UCSD-AML1 (cell line): ENCODE measurements around the gene ZNF263.

Source experiments
- DNase-seq: peaks from one replicate; lab custom pipeline; 2025; ENCODE audit not compliant: unreplicated experiment; lab: John Stamatoyannopoulos, UW

ZNF263 gene

GRCh38 chr16:3317315-3317999 lies 34.2 kb downstream of the ZNF263 start:
- no peak for DNase-seq

DNA sequence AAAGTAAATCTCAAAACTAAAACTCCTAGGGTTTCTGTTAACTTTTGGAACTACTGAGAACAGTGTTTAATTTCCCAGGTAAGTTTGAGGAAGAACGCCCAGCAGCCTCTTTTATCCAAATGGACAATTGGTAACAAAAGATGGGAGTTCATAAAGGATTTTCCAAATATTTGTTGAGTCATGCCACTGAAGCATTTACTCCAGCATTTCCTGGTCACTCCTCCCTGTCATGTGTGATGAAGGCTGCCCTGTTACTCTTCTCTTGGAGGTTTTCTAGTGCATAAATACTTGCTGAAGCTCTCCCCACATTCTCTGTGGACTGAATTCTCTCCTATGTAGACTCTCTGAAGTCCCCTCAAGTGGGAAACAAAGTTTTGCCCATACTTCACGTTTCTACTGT lies 38.5 kb downstream of the ZNF263 start:
- no peak for DNase-seq

DNA sequence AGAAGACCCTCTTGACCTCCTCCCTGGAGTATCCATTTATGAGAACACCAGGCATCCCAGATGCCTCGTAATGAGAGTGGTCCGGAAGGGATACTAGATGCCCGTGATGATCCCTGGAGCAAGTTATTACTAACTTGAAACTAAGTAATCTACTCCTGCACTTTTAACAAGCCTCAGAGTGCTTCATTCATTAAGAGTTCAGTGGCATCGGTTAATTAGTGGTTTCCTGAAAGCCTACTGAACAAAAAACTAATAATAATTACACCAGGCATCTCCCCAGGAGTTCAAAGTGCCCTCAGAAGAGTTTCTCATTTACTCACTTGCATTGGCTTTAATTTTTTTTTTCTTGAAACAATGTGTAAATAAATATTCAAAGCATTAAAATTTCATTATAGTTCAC lies 44.2 kb downstream of the ZNF263 start:
- no peak for DNase-seq

- DNase-seq: no peak
These were observed 44.8 kb downstream of the ZNF263 start for GRCh38 chr16:3328104-3328503.

DNA sequence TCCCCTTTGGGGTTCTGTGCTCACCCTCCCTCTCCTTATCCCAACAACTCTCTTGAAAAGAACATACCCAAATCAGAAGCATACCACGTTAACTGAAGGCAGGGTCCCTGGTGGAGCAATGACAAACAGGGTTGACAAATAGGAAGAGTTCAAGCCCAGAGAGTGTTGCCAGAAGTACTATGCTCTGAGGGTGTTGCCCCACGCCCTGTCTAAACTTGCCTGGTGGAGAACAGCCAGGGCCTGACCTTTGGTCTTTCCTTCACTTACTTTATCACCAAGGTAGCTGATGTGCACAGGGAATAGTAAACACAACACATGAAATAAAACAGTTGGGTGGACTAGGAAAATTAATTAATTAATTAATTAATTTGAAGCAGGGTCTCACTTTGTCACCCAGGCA lies 45.4 kb downstream of the ZNF263 start:
- DNase-seq: no peak
